Common myeloid progenitor, CD34-positive (primary cell): ENCODE data around the gene IL31.
"Not testable (repeated sequence)": the region's sequence is repeated elsewhere in the genome, so short reads cannot be mapped to it uniquely, and the experiment has no call there.

Experiments
- CTCF ChIA-PET: fragments of 350-600 bp; sonication (Branson Sonifier 250); formaldehyde crosslinking; loops from one replicate; lab custom pipeline; 2021; ENCODE audit warnings: antibody characterized with exemption; lab: Charles Lee
- POLR2A ChIA-PET: fragments of 350-600 bp; sonication (Branson Sonifier 250); formaldehyde crosslinking; loops from one replicate; lab custom pipeline; 2021; ENCODE audit warnings: antibody characterized with exemption; lab: Charles Lee
- DNase-seq, 3 donors: peaks; one replicate each; pipeline versions ENCODE4 v3.0.0 to v3.0.0-alpha.2; 2013
- H3K27ac ChIP-seq, 2 experiments: 1 replicate in 1 of 2; 2 replicates in 1 of 2; pipeline ENCODE4 v1.7.0; 2013; ENCODE audit warnings: inconsistent platforms in 2 of 2, low read length in 2 of 2, mild to moderate bottlenecking in 2 of 2, low read depth in 1 of 2, moderate library complexity in 1 of 2; ENCODE audit not compliant: severe bottlenecking in 2 of 2, insufficient read depth in 1 of 2, poor library complexity in 1 of 2
- H3K27me3 ChIP-seq, 5 experiments: replicated peaks in 2 of 5; 1 replicate in 3 of 5; 2 replicates in 2 of 5; pipeline versions ENCODE4 v1.6.1 to v1.7.0; 2013; ENCODE audit warnings: low read length in 4 of 5, mild to moderate bottlenecking in 2 of 5, moderate library complexity in 2 of 5, inconsistent platforms in 1 of 5; ENCODE audit not compliant: insufficient read depth in 5 of 5, control insufficient read depth in 4 of 5
- H3K36me3 ChIP-seq, 4 experiments: 1 replicate in 2 of 4; 2 replicates in 2 of 4; pipeline versions ENCODE4 v1.6.1 to v1.7.0; 2013; ENCODE audit warnings: low read length in 3 of 4, control low read depth in 1 of 4, mild to moderate bottlenecking in 1 of 4; ENCODE audit not compliant: control insufficient read depth in 4 of 4, insufficient read depth in 4 of 4
- H3K4me1 ChIP-seq, 4 experiments: 1 replicate in 3 of 4; 2 replicates in 1 of 4; pipeline versions ENCODE4 v1.6.1 to v1.7.1; 2013; ENCODE audit warnings: low read length in 3 of 4, mild to moderate bottlenecking in 3 of 4, control low read depth in 1 of 4, inconsistent platforms in 1 of 4, moderate library complexity in 1 of 4; ENCODE audit not compliant: control insufficient read depth in 4 of 4, insufficient read depth in 4 of 4; ENCODE audit errors: control extremely low read depth in 1 of 4
- H3K4me3 ChIP-seq, 7 experiments: 1 replicate in 4 of 7; 2 replicates in 3 of 7; pipeline versions ENCODE4 v1.5.1 to v1.7.0; 2013; ENCODE audit warnings: mild to moderate bottlenecking in 7 of 7, low read length in 6 of 7, moderate library complexity in 6 of 7, inconsistent platforms in 2 of 7, low read depth in 2 of 7, control low read depth in 1 of 7; ENCODE audit not compliant: insufficient read depth in 4 of 7, control insufficient read depth in 1 of 7; ENCODE audit errors: extremely low read depth in 1 of 7
- H3K9me3 ChIP-seq, 5 experiments: 1 replicate in 4 of 5; 2 replicates in 1 of 5; pipeline versions ENCODE4 v1.6.1 to v1.7.1; 2013; ENCODE audit warnings: low read length in 4 of 5, mild to moderate bottlenecking in 2 of 5, inconsistent platforms in 1 of 5, low read depth in 1 of 5, moderate library complexity in 1 of 5; ENCODE audit not compliant: control insufficient read depth in 4 of 5, insufficient read depth in 2 of 5; ENCODE audit errors: control extremely low read depth in 1 of 5
- WGBS: methylation state at CpG from one replicate; pipeline ENCODE4 v1.1.5; 2013; ENCODE audit not compliant: insufficient coverage; 5-methylcytosine and 5-hydroxymethylcytosine counted together

Gene IL31

GRCh38 chr12:122206111-122206881, 32.3 kb upstream of the IL31 start:
- H3K27ac ChIP-seq, result no peak overlapping the region
- CTCF ChIA-PET, result interaction anchor here (1.2 to 1.3 kb wide), 2 partner anchors 10 to 14 kb away, joined by 4 read pairs; no protein-coding TSS in a partner anchor

GRCh38 chr12:122205053-122205925, 31.3 kb upstream of the IL31 start:
- H3K9me3 ChIP-seq, result no peaks in the 10 kb centered on the region
- DNase-seq, result no peak
- CTCF ChIA-PET, result interaction anchor here (1.2 to 1.3 kb wide), 2 partner anchors 11 to 13 kb away, joined by 4 read pairs; no protein-coding TSS in a partner anchor
- H3K4me1 ChIP-seq, result peaks cover 0 to 24% (median 16%) of the 10 kb centered on the region in 4 experiments
- peaks cover 8 to 58% (median 21%) of the 10 kb centered on the region in 5 experiments for H3K27me3 ChIP-seq
- H3K36me3 ChIP-seq, result peaks cover 6 to 32% (median 25%) of the 10 kb centered on the region in 4 experiments
- WGBS, result 60% methylated on average over 21 of the region's 23 CpGs
- POLR2A ChIA-PET, result interaction anchor here (0.6 to 0.8 kb wide), 2 partner anchors 31 to 1331 kb away, joined by 7 to 8 read pairs; no protein-coding TSS in a partner anchor
- no peak overlapping the region for H3K27ac ChIP-seq
- no peak overlapping the region for H3K4me3 ChIP-seq

More at GRCh38 chr12:122206111-122206881, 32.3 kb upstream of the IL31 start:
- Histone ChIP-seq H3K9me3 (no peaks in the 10 kb centered on the region), H3K36me3 (peaks cover 6 to 39% (median 30%) of the 10 kb centered on the region in 4 experiments), H3K27me3 (peaks cover 8 to 50% (median 20%) of the 10 kb centered on the region in 5 experiments), H3K4me3 (no peak overlapping the region), H3K4me1 (peaks cover 0 to 24% (median 16%) of the 10 kb centered on the region in 4 experiments)
- DNase-seq, result peak in 1 of 3 donors; percentile 13
- POLR2A ChIA-PET, result interaction anchor here (0.6 to 1.5 kb wide), 2 partner anchors 19 to 1330 kb away, joined by 3 to 8 read pairs; no protein-coding TSS in a partner anchor
- 87% methylated on average over 20 of the region's 27 CpGs for WGBS

- Histone ChIP-seq H3K4me1 (peaks cover 0 to 24% (median 16%) of the 10 kb centered on the region in 4 experiments), H3K27me3 (peaks cover 8 to 60% (median 21%) of the 10 kb centered on the region in 5 experiments), H3K27ac (no peak overlapping the region), H3K4me3 (peak overlapping the region; percentile 15 to 75 (median 55)), H3K36me3 (peaks cover 6 to 24% (median 18%) of the 10 kb centered on the region in 4 experiments), H3K9me3 (no peaks in the 10 kb centered on the region)
- ChIA-PET POLR2A (interaction anchor here (0.8 kb wide), 1 partner anchor 32 kb away, joined by 7 read pairs; no protein-coding TSS in a partner anchor), CTCF (no interaction called here)
- DNase-seq, result peak in 1 of 3 donors; percentile 42
- WGBS, result 6% methylated on average over 64 of the region's 71 CpGs
Measured at GRCh38 chr12:122204167-122205052, 30.4 kb upstream of the IL31 start.

- H3K9me3 ChIP-seq, result no peaks in the 10 kb centered on the region
- peaks cover 8 to 60% (median 21%) of the 10 kb centered on the region in 5 experiments for H3K27me3 ChIP-seq
- POLR2A ChIA-PET, result no interaction called here
Measured at GRCh38 chr12:122203301-122204166, 29.5 kb upstream of the IL31 start, which contains the start of gene B3GNT4. Gene B3GNT4 (plus strand): TSS chr12:122203709. CDS start chr12:122204619, 910 bp downstream.

GRCh38 chr12:122202811-122203210, 28.8 kb upstream of the IL31 start:
- H3K27ac ChIP-seq, H3K9me3 ChIP-seq, DNase-seq, POLR2A ChIA-PET: not testable (repeated sequence)
- H3K27me3 ChIP-seq, result peaks cover 8 to 60% (median 21%) of the 10 kb centered on the region in 5 experiments
- WGBS, result 73% methylated on average over 12 of the region's 19 CpGs
- CTCF ChIA-PET, result interaction anchor here (0.6 to 1.6 kb wide), 2 partner anchors 10 to 87 kb away, joined by 3 read pairs; no protein-coding TSS in a partner anchor
- H3K4me3 ChIP-seq, result peak overlapping the region; percentile 31 to 75 (median 56)
- peaks cover 0 to 24% (median 16%) of the 10 kb centered on the region in 4 experiments for H3K4me1 ChIP-seq
- peaks cover 0 to 13% (median 8%) of the 10 kb centered on the region in 4 experiments for H3K36me3 ChIP-seq

More at GRCh38 chr12:122203301-122204166, 29.5 kb upstream of the IL31 start, which contains the start of gene B3GNT4:
- Histone ChIP-seq H3K4me3 (peak within 1 kb of the TSS; percentile 31 to 75 (median 56)), H3K27ac (no peak within 1 kb of the TSS), H3K36me3 (peaks cover 5 to 20% (median 14%) of the 10 kb centered on the region in 4 experiments), H3K4me1 (peaks cover 0 to 24% (median 16%) of the 10 kb centered on the region in 4 experiments)
- CTCF ChIA-PET, result interaction anchor here (1.6 kb wide), 1 partner anchor 9 kb away, joined by 3 read pairs; no protein-coding TSS in a partner anchor
- WGBS, result under 1% methylated on average over 89 of the region's 104 CpGs
- DNase-seq, result peak in 2 of 3 donors; percentile 36 to 45
